ENCODE results near the gene MND1. TPM values are rescaled to one million over a fixed set of nuclear protein-coding genes. Genes with fewer than 3 reads are reported as not detected.

Gene MND1
- total RNA-seq, 2 experiments from 2014 or later = 0.42 TPM; not detected in 1

DNA sequence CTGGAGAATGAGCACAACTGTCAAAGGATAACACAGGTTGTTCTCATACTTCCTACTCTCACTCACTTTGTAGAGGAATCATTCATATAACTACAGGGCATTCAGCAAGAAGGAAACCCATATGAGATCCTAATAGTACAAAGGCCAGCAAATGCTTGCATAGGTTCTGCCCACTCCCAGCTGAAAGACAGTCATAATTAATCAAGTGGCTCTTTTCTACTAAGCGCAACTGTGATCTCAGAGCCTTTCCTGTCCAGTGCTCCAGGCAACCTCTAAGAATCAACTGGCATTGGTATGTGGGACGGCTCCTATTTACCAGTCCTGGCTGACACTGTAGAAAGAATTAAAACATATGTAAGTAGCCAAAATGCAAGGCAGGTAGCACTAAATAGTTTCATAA lies 18.9 kb upstream of the MND1 start:
- H3K27me3 Mint-ChIP-seq = no peaks in the 10 kb centered on the region
- CTCF ChIA-PET = interaction anchor here (1.2 kb wide), 1 partner anchor 183 kb away, joined by 4 read pairs; no protein-coding TSS in a partner anchor
- ATAC-seq (ENCODE audit: poor library complexity) = no peak

DNA sequence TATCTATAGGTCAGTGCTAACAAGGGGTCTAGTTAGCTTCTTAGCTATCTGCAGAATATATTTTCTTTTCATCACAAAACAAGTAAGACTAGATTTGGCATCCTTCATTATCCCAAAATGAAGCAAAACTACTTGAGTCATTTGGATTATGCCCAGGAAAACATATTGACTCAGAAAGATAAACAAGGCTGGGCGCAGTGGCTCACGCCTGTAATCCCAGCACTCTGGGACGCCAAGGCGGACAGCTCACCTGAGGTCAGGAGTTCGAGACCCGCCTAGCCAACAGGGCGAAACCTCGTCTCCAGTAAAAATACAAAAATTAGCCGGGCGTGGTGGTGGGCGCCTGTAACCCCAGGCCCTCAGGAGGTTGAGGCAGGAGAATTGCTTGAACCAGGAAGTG lies 18.0 kb upstream of the MND1 start:
- Histone ChIP-seq H3K4me1 (ENCODE audit: insufficient read depth, low read length) (no peaks in the 10 kb centered on the region), H3K27ac (ENCODE audit: low read depth in 1 of 2, low read length in 2 of 2) (no peak overlapping the region), H3K9me3 (ENCODE audit: control insufficient read depth in 1 of 2, insufficient read depth in 1 of 2, low read length in 2 of 2) (no peaks in the 10 kb centered on the region), H3K36me3 (ENCODE audit: insufficient read depth, low read length) (no peaks in the 10 kb centered on the region), H3K4me3 (ENCODE audit: low read length) (no peak overlapping the region), H3K27me3 (ENCODE audit: control insufficient read depth in 1 of 2, insufficient read depth in 2 of 2, low read length in 2 of 2) (no peaks in the 10 kb centered on the region)
- Mint-ChIP-seq H3K36me3 (ENCODE audit: low read depth) (no peaks in the 10 kb centered on the region), H3K4me3 (no peak overlapping the region), H3K9me3 (no peaks in the 10 kb centered on the region), H3K27ac (no peak overlapping the region), H3K4me1 (ENCODE audit: low read depth) (no peaks in the 10 kb centered on the region), H3K27me3 (no peaks in the 10 kb centered on the region)
- TF ChIP-seq, protein P1, sequence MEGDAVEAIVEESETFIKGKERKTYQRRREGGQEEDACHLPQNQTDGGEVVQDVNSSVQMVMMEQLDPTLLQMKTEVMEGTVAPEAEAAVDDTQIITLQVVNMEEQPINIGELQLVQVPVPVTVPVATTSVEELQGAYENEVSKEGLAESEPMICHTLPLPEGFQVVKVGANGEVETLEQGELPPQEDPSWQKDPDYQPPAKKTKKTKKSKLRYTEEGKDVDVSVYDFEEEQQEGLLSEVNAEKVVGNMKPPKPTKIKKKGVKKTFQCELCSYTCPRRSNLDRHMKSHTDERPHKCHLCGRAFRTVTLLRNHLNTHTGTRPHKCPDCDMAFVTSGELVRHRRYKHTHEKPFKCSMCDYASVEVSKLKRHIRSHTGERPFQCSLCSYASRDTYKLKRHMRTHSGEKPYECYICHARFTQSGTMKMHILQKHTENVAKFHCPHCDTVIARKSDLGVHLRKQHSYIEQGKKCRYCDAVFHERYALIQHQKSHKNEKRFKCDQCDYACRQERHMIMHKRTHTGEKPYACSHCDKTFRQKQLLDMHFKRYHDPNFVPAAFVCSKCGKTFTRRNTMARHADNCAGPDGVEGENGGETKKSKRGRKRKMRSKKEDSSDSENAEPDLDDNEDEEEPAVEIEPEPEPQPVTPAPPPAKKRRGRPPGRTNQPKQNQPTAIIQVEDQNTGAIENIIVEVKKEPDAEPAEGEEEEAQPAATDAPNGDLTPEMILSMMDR (IDR thresholded peaks at IDR 0.05) = no peak
- POLR2A ChIA-PET = no interaction called here
- CTCF ChIA-PET = interaction anchor here (1.2 kb wide), 1 partner anchor 184 kb away, joined by 4 read pairs; no protein-coding TSS in a partner anchor
- DNase-seq = no peak
- no peak for ATAC-seq (ENCODE audit: poor library complexity)
- intact Hi-C loops (cut with DNase I, micrococcal nuclease) = no loop called here

More for the DNA sequence above, 18.9 kb upstream of the MND1 start:
- no peaks in the 10 kb centered on the region for H3K9me3 Mint-ChIP-seq
- no peak for DNase-seq
- Histone ChIP-seq H3K4me1 (ENCODE audit: insufficient read depth, low read length) (no peaks in the 10 kb centered on the region), H3K36me3 (ENCODE audit: insufficient read depth, low read length) (no peaks in the 10 kb centered on the region), H3K4me3 (ENCODE audit: low read length) (no peak overlapping the region), H3K27ac (ENCODE audit: low read depth in 1 of 2, low read length in 2 of 2) (no peak overlapping the region), H3K27me3 (ENCODE audit: control insufficient read depth in 1 of 2, insufficient read depth in 2 of 2, low read length in 2 of 2) (no peaks in the 10 kb centered on the region), H3K9me3 (ENCODE audit: control insufficient read depth in 1 of 2, insufficient read depth in 1 of 2, low read length in 2 of 2) (no peaks in the 10 kb centered on the region)
- TF ChIP-seq, protein P1 (IDR thresholded peaks at IDR 0.05) = no peak
- intact Hi-C loops (cut with DNase I, micrococcal nuclease) = no loop called here
- H3K4me1 Mint-ChIP-seq (ENCODE audit: low read depth) = no peaks in the 10 kb centered on the region
- POLR2A ChIA-PET = no interaction called here
- H3K4me3 Mint-ChIP-seq = no peak overlapping the region
- no peaks in the 10 kb centered on the region for H3K36me3 Mint-ChIP-seq (ENCODE audit: low read depth)
- H3K27ac Mint-ChIP-seq = no peak overlapping the region

DNA sequence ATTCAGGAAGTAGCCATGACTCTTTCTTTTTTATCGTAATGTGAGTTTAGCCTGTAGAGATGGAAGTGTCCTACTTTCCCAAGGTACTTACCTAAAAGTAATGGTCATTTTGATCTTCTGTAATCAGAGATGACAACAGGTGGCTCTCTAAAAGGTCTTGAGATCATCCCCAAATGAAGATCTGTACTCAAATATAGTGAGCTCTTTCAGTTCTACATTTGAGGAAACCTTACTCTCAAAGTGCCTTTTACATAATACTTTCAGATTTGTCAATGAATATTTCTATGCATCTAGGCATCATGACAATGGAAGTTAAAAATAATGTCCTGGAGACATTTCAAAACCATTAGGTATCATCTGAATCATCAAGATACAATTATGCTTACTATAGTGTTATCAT lies 17.2 kb upstream of the MND1 start:
- H3K36me3 ChIP-seq (ENCODE audit: insufficient read depth, low read length) = no peaks in the 10 kb centered on the region
- H3K27me3 Mint-ChIP-seq = no peaks in the 10 kb centered on the region
- ChIA-PET POLR2A (no interaction called here), CTCF (no interaction called here)
- intact Hi-C loops (cut with DNase I, micrococcal nuclease) = no loop called here
- H3K27ac Mint-ChIP-seq = no peak overlapping the region
- H3K9me3 Mint-ChIP-seq = no peaks in the 10 kb centered on the region
- H3K4me1 Mint-ChIP-seq (ENCODE audit: low read depth) = no peaks in the 10 kb centered on the region
- no peaks in the 10 kb centered on the region for H3K9me3 ChIP-seq (ENCODE audit: control insufficient read depth in 1 of 2, insufficient read depth in 1 of 2, low read length in 2 of 2)
- DNase-seq = no peak
- H3K4me1 ChIP-seq (ENCODE audit: insufficient read depth, low read length) = no peaks in the 10 kb centered on the region
- H3K36me3 Mint-ChIP-seq (ENCODE audit: low read depth) = no peaks in the 10 kb centered on the region
- H3K4me3 Mint-ChIP-seq = no peak overlapping the region
- TF ChIP-seq, protein P1 (IDR thresholded peaks at IDR 0.05) = no peak
- H3K4me3 ChIP-seq (ENCODE audit: low read length) = no peak overlapping the region
- H3K27me3 ChIP-seq (ENCODE audit: control insufficient read depth in 1 of 2, insufficient read depth in 2 of 2, low read length in 2 of 2) = no peaks in the 10 kb centered on the region
- ATAC-seq (ENCODE audit: poor library complexity) = no peak
- H3K27ac ChIP-seq (ENCODE audit: low read depth in 1 of 2, low read length in 2 of 2) = no peak overlapping the region

Data from CD4-positive, alpha-beta T cell (primary cell).